Nucleus accumbens (tissue), 56 donors: ENCODE results near the gene RPP25.
A peak's percentile ranks its signal among the peaks of the same experiment; 100 is the strongest.
"Not testable (repeated sequence)": the region's sequence is repeated elsewhere in the genome, so short reads cannot be mapped to it uniquely, and the experiment has no call there.

Experiments used
- DNase-seq, 56 donors: peaks; one replicate each; lab custom pipeline; 2025; lab: John Stamatoyannopoulos, UW

RPP25 gene

GRCh38 chr15:74928771-74929198 lies 27.8 kb downstream of the RPP25 start:
- DNase-seq = no peak

- no peak for DNase-seq
These were observed 32.0 kb downstream of the RPP25 start for GRCh38 chr15:74924525-74924924.

GRCh38 chr15:74920456-74920855 lies 36.1 kb downstream of the RPP25 start:
- no peak for DNase-seq

GRCh38 chr15:74917676-74918075 lies 38.9 kb downstream of the RPP25 start:
- no peak for DNase-seq

GRCh38 chr15:74913799-74914198 lies 42.8 kb downstream of the RPP25 start:
- not testable (repeated sequence) for DNase-seq

GRCh38 chr15:74913041-74913440 lies 43.5 kb downstream of the RPP25 start:
- no peak for DNase-seq

GRCh38 chr15:74908635-74909034 lies 47.9 kb downstream of the RPP25 start:
- DNase-seq = no peak

GRCh38 chr15:74907163-74907870 lies 49.3 kb downstream of the RPP25 start:
- no peak for DNase-seq

GRCh38 chr15:74906450-74907162 lies 50.0 kb downstream of the RPP25 start, which contains the start of gene FAM219B:
Gene FAM219B, minus strand, starts transcription at chr15:74906851. Its CDS starts 51 bp downstream, at chr15:74906800.
- peak in 55 of 56 donors; percentile 20 to 93 (median 84) for DNase-seq

GRCh38 chr15:74906067-74906449 lies 50.5 kb downstream of the RPP25 start:
- peak in 31 of 56 donors; percentile 8 to 78 (median 52) for DNase-seq
